ENCODE data around the gene GXYLT1. TPM values are rescaled to one million over a fixed set of nuclear protein-coding genes. Genes with fewer than 3 reads are reported as not detected.

The GXYLT1 gene
- total and polyA plus RNA-seq, 9 of the 15 experiments (the other 6 are each of a cell fraction or from before 2014, with no cell fraction given): 1.4 to 9.3 (median 5.5) TPM

- FAIRE-seq: peak; percentile 11
- ChIA-PET POLR2A (interaction anchor here (0.6 to 1.3 kb wide), 3 partner anchors 10 to 577 kb away, joined by 3 to 9 read pairs (median 3); no protein-coding TSS in a partner anchor), CTCF (ENCODE audit: low intra/inter-chr PET ratio) (no interaction called here)
- H3K27ac ChIP-seq (ENCODE audit: extremely low read depth, low read depth, low read length): peak overlapping the region; percentile 74
- 1% methylated on average over 8 of the region's 8 CpGs for WGBS (ENCODE audit: insufficient coverage, low coverage, missing lambda C conversion rate)
- in situ Hi-C loops (cut with MboI): loop anchor here (25.0 kb wide), 1 partner anchor 417 kb away; no protein-coding TSS in a partner anchor
- TSS peak; percentile 95 for BruUV-seq (replicated peaks)
- H3K9ac ChIP-seq (ENCODE audit: insufficient read depth in 1 of 2, low read depth in 2 of 2, low read length in 2 of 2): peak overlapping the region; percentile 78 to 87
- intact Hi-C loops (cut with micrococcal nuclease): loop anchor here (2.0 kb wide), 2 partner anchors 94 to 182 kb away; partner anchors contain the start of genes PPHLN1, YAF2 and ZCRB1
- peaks cover 22% of the 10 kb centered on the region for H3K79me2 ChIP-seq (ENCODE audit: control insufficient read depth, insufficient read depth, low read length)
- H4K20me1 ChIP-seq (replicated peaks; ENCODE audit: control insufficient read depth, insufficient read depth, low read length): peaks cover 13% of the 10 kb centered on the region
- ATAC-seq: peak; percentile 10
- peaks cover 13 to 23% of the 10 kb centered on the region in 2 experiments; a peak in 4 of 5 replicates for H3K4me1 ChIP-seq (replicated peaks in 1 of 2; ENCODE audit: control insufficient read depth in 2 of 2, insufficient read depth in 2 of 2, low read length in 2 of 2)
- H3K9me3 ChIP-seq (replicated peaks; ENCODE audit: control insufficient read depth, insufficient read depth, low read depth, low read length): no peaks in the 10 kb centered on the region
- no peaks in the 10 kb centered on the region for H3K9me1 ChIP-seq (ENCODE audit: control insufficient read depth, insufficient read depth, low read length)
- H3K4me2 ChIP-seq (ENCODE audit: insufficient read depth, low read length): peak overlapping the region; percentile 84
- peak overlapping the region; percentile 67 for H3K4me3 ChIP-seq
- H3K36me3 ChIP-seq (ENCODE audit: control insufficient read depth, insufficient read depth, low read length): no peaks in the 10 kb centered on the region
- peak in 2 of 4 experiments; percentile 26 to 41 for DNase-seq (ENCODE audit: extremely low read depth in 1 of 4, low spot score in 3 of 4)
- no peaks in the 10 kb centered on the region for H3K27me3 ChIP-seq (ENCODE audit: control insufficient read depth in 2 of 2, insufficient read depth in 2 of 2, low read length in 2 of 2)
- peak overlapping the region; percentile 98 for H2AFZ ChIP-seq (ENCODE audit: low read depth, low read length)
- TF ChIP-seq NR2C2 (CRISPR knock-in tag; IDR thresholded peaks at IDR 0.05) (no peak), NR2C2 (tag; IDR thresholded peaks at IDR 0.05) (peak; percentile 72), L3MBTL2 (IDR thresholded peaks at IDR 0.05) (peak; percentile 80), HINFP (tag; conservative IDR thresholded peaks at IDR 0.05; ENCODE audit: low read depth) (peak; percentile 34; the same call in 1 of the 2 replicates), NR2C1 (IDR thresholded peaks at IDR 0.05) (no peak), NR2C1 (tag; IDR thresholded peaks at IDR 0.05) (peak; percentile 43; the same call in 1 of the 2 replicates), ZNF124 (CRISPR knock-in tag; IDR thresholded peaks at IDR 0.05) (no peak), IRF1 (CRISPR knock-in tag; IDR thresholded peaks at IDR 0.05; ENCODE audit: borderline replicate concordance) (0 out of 2 replicates have a peak, but pooled peaks have one; percentile 17), MGA (IDR thresholded peaks at IDR 0.05) (peak; percentile 54)
Measured at GRCh38 chr12:42145197-42145549, 499 bp upstream of the GXYLT1 start.
